Measurements from ENCODE around the gene NSMCE4A.
A peak's percentile ranks its signal among the peaks of the same experiment; 100 is the strongest.

- TF ChIP-seq CTCF (IDR thresholded peaks at IDR 0.05) (peak; percentile 57 to 88 (median 74)), POLR2A (IDR thresholded peaks at IDR 0.05) (peak; percentile 21 to 46)
These were observed at the start of gene NSMCE4A for GRCh38 chr10:121974535-121975294.
